ENCODE results near the gene PRRG2.

Gene PRRG2

GRCh38 chr19:49570997-49571676, 10.0 kb upstream of the PRRG2 start:
- Histone ChIP-seq H3K4me3 (IDR thresholded peaks at IDR 0.05; ENCODE audit: insufficient read depth, low read depth, low read length) (no peak overlapping the region), H4K20me1 (ENCODE audit: insufficient read depth) (no peaks in the 10 kb centered on the region), H3K4me1 (ENCODE audit: low read depth, poor library complexity, severe bottlenecking) (peaks cover 70% of the 10 kb centered on the region), H3K79me2 (ENCODE audit: insufficient read depth, low read depth) (peaks cover 27% of the 10 kb centered on the region), H3K27ac (peak overlapping the region; percentile 46), H2AFZ (ENCODE audit: low read depth) (no peak overlapping the region), H3K9ac (peak overlapping the region; percentile 30; the same call in 1 of the 2 replicates), H3K4me2 (peak overlapping the region; percentile 87), H3K27me3 (ENCODE audit: insufficient read depth, low read depth) (no peaks in the 10 kb centered on the region), H3K36me3 (ENCODE audit: insufficient read depth) (no peaks in the 10 kb centered on the region)
- TF ChIP-seq CTCF (conservative IDR thresholded peaks at IDR 0.05; ENCODE audit: low read depth, low read length), result peak; percentile 62; the same call in 1 of the 2 replicates

GRCh38 chr19:49573009-49573408, 8.1 kb upstream of the PRRG2 start:
- no peaks in the 10 kb centered on the region for H3K36me3 ChIP-seq (ENCODE audit: insufficient read depth)
- H3K4me3 ChIP-seq (IDR thresholded peaks at IDR 0.05; ENCODE audit: insufficient read depth, low read depth, low read length), result no peak overlapping the region
- peaks cover 38% of the 10 kb centered on the region for H3K79me2 ChIP-seq (ENCODE audit: insufficient read depth, low read depth)
- H3K9ac ChIP-seq, result no peak overlapping the region
- H4K20me1 ChIP-seq (ENCODE audit: insufficient read depth), result no peaks in the 10 kb centered on the region; the same call in 1 of the 2 replicates
- peaks cover 51% of the 10 kb centered on the region for H3K4me1 ChIP-seq (ENCODE audit: low read depth, poor library complexity, severe bottlenecking)
- no peak overlapping the region for H3K4me2 ChIP-seq
- no peak overlapping the region for H3K27ac ChIP-seq
- H2AFZ ChIP-seq (ENCODE audit: low read depth), result no peak overlapping the region
- no peaks in the 10 kb centered on the region for H3K27me3 ChIP-seq (ENCODE audit: insufficient read depth, low read depth)
- TF ChIP-seq CTCF (conservative IDR thresholded peaks at IDR 0.05; ENCODE audit: low read depth, low read length), result no peak

- H3K4me3 ChIP-seq (IDR thresholded peaks at IDR 0.05; ENCODE audit: insufficient read depth, low read depth, low read length), result no peak overlapping the region
- H3K4me1 ChIP-seq (ENCODE audit: low read depth, poor library complexity, severe bottlenecking), result peaks cover 47% of the 10 kb centered on the region
- no peak overlapping the region for H3K9ac ChIP-seq
- TF ChIP-seq CTCF (conservative IDR thresholded peaks at IDR 0.05; ENCODE audit: low read depth, low read length), result no peak
- no peak overlapping the region for H3K4me2 ChIP-seq
- peaks cover 42% of the 10 kb centered on the region for H3K79me2 ChIP-seq (ENCODE audit: insufficient read depth, low read depth)
- H4K20me1 ChIP-seq (ENCODE audit: insufficient read depth), result no peaks in the 10 kb centered on the region; the same call in 1 of the 2 replicates
- H3K27ac ChIP-seq, result no peak overlapping the region
- H2AFZ ChIP-seq (ENCODE audit: low read depth), result no peak overlapping the region
- H3K27me3 ChIP-seq (ENCODE audit: insufficient read depth, low read depth), result no peaks in the 10 kb centered on the region
- H3K36me3 ChIP-seq (ENCODE audit: insufficient read depth), result no peaks in the 10 kb centered on the region
Measured at GRCh38 chr19:49573425-49573824, 7.7 kb upstream of the PRRG2 start.

- H4K20me1 ChIP-seq (ENCODE audit: insufficient read depth), result no peaks in the 10 kb centered on the region; the same call in 1 of the 2 replicates
- H3K36me3 ChIP-seq (ENCODE audit: insufficient read depth), result no peaks in the 10 kb centered on the region
- TF ChIP-seq CTCF (conservative IDR thresholded peaks at IDR 0.05; ENCODE audit: low read depth, low read length), result no peak
- peaks cover 44% of the 10 kb centered on the region for H3K4me1 ChIP-seq (ENCODE audit: low read depth, poor library complexity, severe bottlenecking)
- no peak overlapping the region for H3K27ac ChIP-seq
- peaks cover 45% of the 10 kb centered on the region for H3K79me2 ChIP-seq (ENCODE audit: insufficient read depth, low read depth)
- no peaks in the 10 kb centered on the region for H3K27me3 ChIP-seq (ENCODE audit: insufficient read depth, low read depth)
- H3K4me3 ChIP-seq (IDR thresholded peaks at IDR 0.05; ENCODE audit: insufficient read depth, low read depth, low read length), result no peak overlapping the region
- H3K4me2 ChIP-seq, result no peak overlapping the region
- no peak overlapping the region for H2AFZ ChIP-seq (ENCODE audit: low read depth)
- no peak overlapping the region for H3K9ac ChIP-seq
Measured at GRCh38 chr19:49574206-49574755, 6.8 kb upstream of the PRRG2 start.
